Tibial nerve (tissue), 4 donors: ENCODE data around the gene SSR4. TPM values are rescaled to one million over a fixed set of nuclear protein-coding genes. Genes with fewer than 3 reads are reported as not detected.

ENCODE experiments used
- DNase-seq, 2 donors: peaks; one replicate each; pipeline ENCODE4 v3.0.0-alpha.2; 2019; ENCODE audit warnings: low spot score in 2 of 2
- H3K27ac ChIP-seq, 4 donors: fragments of 200-600 bp; sonication (generic) in 3 of 4; one replicate each; pipeline ENCODE4 v1.5.1; 2017 to 2019; ENCODE audit warnings: mild to moderate bottlenecking in 1 of 4
- H3K27me3 ChIP-seq, 2 donors: fragments of 200-600 bp; sonication (generic) in 1 of 2; one replicate each; pipeline versions ENCODE4 v1.5.1 to v1.6.0; 2017 to 2019
- H3K36me3 ChIP-seq, 3 donors: fragments of 200-600 bp; sonication (generic); one replicate each; pipeline ENCODE4 v1.5.1; 2018 to 2019
- H3K4me1 ChIP-seq, 4 donors: fragments of 200-600 bp; sonication (generic) in 3 of 4; one replicate each; pipeline ENCODE4 v1.5.1; 2017 to 2019
- H3K4me3 ChIP-seq, 4 donors: fragments of 200-600 bp; sonication (generic) in 3 of 4; one replicate each; pipeline ENCODE4 v1.5.1; 2017 to 2019; ENCODE audit warnings: mild to moderate bottlenecking in 1 of 4, moderate library complexity in 1 of 4
- H3K9me3 ChIP-seq, 4 donors: fragments of 200-600 bp; sonication (generic) in 3 of 4; one replicate each; pipeline ENCODE4 v1.5.1; 2017 to 2019
- EP300 ChIP-seq, 2 donors: sonication (generic); formaldehyde crosslinking; IDR thresholded peaks; one replicate each; pipeline ENCODE4 v1.6.1; 2017; ENCODE audit warnings: antibody characterized with exemption in 2 of 2, mild to moderate bottlenecking in 1 of 2
- POLR2A ChIP-seq, 2 donors: fragments of 450-650 bp; IDR thresholded peaks; one replicate each; pipeline ENCODE4 v1.6.1; 2017; ENCODE audit warnings: antibody characterized with exemption in 2 of 2, mild to moderate bottlenecking in 2 of 2, moderate library complexity in 2 of 2
- WGBS, 2 donors: methylation state at CpG; one replicate each; pipeline ENCODE4 v1.1.5; 2018; 5-methylcytosine and 5-hydroxymethylcytosine counted together
- total RNA-seq, 4 donors: library from RNA; depleted of rRNA; stranded (reverse); fragments of >200 nt; gene quantifications; one replicate each; pipeline ENCODE4 v1.1.0, GENCODE V29; 2016
- TF ChIP-seq, protein P1 (sequence below), 5 experiments: fragments of 200-600 bp in 3 of 5; fragments of 450-650 bp in 2 of 5; sonication (generic) in 3 of 5; IDR thresholded peaks; one replicate each; pipeline ENCODE4 v1.5.1; 2016 to 2019; ENCODE audit warnings: antibody characterized with exemption in 5 of 5, mild to moderate bottlenecking in 3 of 5, moderate library complexity in 2 of 5

The SSR4 gene
- total RNA-seq, 4 donors from 2014 or later: 93.6 to 156 (median 131) TPM

- 48 to 69% methylated on average over 8 to 17 of the region's 17 CpGs for WGBS, 2 donors
- H3K9me3 ChIP-seq: no peaks in the 10 kb centered on the region
- DNase-seq: no peak
These were observed 16.3 kb upstream of the SSR4 start for GRCh38 chrX:153778181-153778580.

DNA sequence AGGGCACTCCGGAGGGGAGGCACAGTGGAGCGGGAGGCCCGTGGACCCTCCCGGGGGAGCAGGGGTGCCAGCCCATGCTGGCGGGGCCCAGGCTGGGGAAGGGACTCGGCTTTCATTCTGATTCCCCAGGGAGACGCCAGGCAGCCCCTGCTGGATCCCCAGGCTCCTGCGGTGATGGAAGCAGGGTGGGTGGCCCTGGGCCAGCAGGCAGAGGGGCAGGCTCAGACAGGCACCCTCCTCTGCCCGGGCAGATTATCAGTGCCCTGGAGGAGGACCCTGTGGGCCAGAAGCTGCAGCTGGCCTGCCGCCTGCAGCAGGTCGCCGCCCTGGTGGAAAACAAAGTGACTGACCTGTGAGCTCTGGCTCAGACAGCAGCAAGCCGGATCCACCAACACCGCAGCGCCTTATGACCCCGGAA lies 15.8 kb upstream of the SSR4 start:
- no peak overlapping the region for H3K4me3 ChIP-seq
- DNase-seq: no peak

More at GRCh38 chrX:153778181-153778580, 16.3 kb upstream of the SSR4 start:
- peaks cover 0 to 4% of the 10 kb centered on the region in 2 donors for H3K27me3 ChIP-seq
- H3K27ac ChIP-seq: peak overlapping the region in 1 of 4 donors; percentile 37
- H3K4me3 ChIP-seq: no peak overlapping the region
- peaks cover 0 to 20% (median 0%) of the 10 kb centered on the region in 3 donors for H3K36me3 ChIP-seq
- TF ChIP-seq, protein P1, sequence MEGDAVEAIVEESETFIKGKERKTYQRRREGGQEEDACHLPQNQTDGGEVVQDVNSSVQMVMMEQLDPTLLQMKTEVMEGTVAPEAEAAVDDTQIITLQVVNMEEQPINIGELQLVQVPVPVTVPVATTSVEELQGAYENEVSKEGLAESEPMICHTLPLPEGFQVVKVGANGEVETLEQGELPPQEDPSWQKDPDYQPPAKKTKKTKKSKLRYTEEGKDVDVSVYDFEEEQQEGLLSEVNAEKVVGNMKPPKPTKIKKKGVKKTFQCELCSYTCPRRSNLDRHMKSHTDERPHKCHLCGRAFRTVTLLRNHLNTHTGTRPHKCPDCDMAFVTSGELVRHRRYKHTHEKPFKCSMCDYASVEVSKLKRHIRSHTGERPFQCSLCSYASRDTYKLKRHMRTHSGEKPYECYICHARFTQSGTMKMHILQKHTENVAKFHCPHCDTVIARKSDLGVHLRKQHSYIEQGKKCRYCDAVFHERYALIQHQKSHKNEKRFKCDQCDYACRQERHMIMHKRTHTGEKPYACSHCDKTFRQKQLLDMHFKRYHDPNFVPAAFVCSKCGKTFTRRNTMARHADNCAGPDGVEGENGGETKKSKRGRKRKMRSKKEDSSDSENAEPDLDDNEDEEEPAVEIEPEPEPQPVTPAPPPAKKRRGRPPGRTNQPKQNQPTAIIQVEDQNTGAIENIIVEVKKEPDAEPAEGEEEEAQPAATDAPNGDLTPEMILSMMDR (IDR thresholded peaks at IDR 0.05): no peak
- TF ChIP-seq POLR2A (IDR thresholded peaks at IDR 0.05): no peak
- no peak for TF ChIP-seq EP300 (IDR thresholded peaks at IDR 0.05)
- peaks cover 0 to 24% (median 11%) of the 10 kb centered on the region in 4 donors for H3K4me1 ChIP-seq

DNA sequence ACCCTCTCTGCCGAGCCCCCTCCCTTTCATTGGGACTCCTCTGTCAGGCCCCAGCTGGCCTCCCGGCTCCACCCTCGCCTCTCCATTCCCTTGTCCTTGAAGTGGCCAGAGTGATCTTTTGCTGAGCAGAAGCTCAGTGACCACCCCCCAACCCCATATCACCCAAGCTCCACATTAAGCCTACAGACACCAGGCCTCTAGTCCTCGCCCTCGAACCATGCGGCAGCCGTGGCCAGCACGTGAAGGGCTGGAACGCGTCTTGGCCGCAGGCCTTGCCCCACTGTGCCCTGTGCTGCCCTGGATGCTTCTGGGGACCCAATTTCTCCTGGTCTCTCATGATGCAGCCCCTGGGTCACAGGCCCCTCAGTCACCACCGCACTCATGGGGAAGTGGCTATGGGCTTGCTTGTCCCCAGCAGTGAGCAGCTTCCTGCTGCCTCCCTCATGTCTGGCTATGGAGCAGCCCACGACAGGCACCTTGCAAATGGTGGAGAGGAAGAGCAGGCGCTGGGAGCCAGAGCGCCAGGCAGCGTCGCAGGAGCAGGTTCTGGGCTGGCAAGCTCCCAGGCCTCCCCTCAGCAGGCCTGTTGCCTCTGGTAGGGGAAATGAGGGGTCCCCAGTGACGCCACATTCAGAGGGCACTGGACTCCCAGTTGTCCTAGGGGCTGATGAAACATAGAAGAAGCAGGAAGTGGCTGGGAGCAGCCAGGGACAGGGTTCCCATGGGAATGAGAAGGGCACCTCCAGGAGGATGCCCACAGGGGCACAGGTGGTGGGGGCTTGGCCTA lies 14.4 kb upstream of the SSR4 start:
- Histone ChIP-seq H3K27ac (peak overlapping the region in 3 of 4 donors; percentile 26 to 71 (median 71)), H3K4me3 (no peak overlapping the region), H3K4me1 (peaks cover 0 to 24% (median 11%) of the 10 kb centered on the region in 4 donors), H3K9me3 (no peaks in the 10 kb centered on the region), H3K27me3 (peaks cover 0 to 4% of the 10 kb centered on the region in 2 donors), H3K36me3 (peaks cover 0 to 24% (median 0%) of the 10 kb centered on the region in 3 donors)
- 73% methylated on average over 3 to 18 of the region's 18 CpGs for WGBS, 2 donors
- no peak for DNase-seq
- TF ChIP-seq POLR2A (IDR thresholded peaks at IDR 0.05) (no peak), EP300 (IDR thresholded peaks at IDR 0.05) (no peak)
- TF ChIP-seq, protein P1 (IDR thresholded peaks at IDR 0.05): no peak

More for the DNA sequence above, 15.8 kb upstream of the SSR4 start:
- Histone ChIP-seq H3K27me3 (peaks cover 0 to 4% of the 10 kb centered on the region in 2 donors), H3K36me3 (peaks cover 0 to 25% (median 0%) of the 10 kb centered on the region in 3 donors), H3K9me3 (no peaks in the 10 kb centered on the region), H3K27ac (peak overlapping the region in 1 of 4 donors; percentile 37), H3K4me1 (peaks cover 0 to 24% (median 11%) of the 10 kb centered on the region in 4 donors)
- WGBS, 2 donors: 60 to 79% methylated on average over 1 to 14 of the region's 16 CpGs
- TF ChIP-seq, protein P1 (IDR thresholded peaks at IDR 0.05): no peak
- no peak for TF ChIP-seq EP300 (IDR thresholded peaks at IDR 0.05)
- TF ChIP-seq POLR2A (IDR thresholded peaks at IDR 0.05): no peak

- 53% methylated on average over 46 of the region's 52 CpGs; no CpG with 5 or more reads in 1 of the 2 donors for WGBS, 2 donors
- peaks cover 0 to 25% (median 0%) of the 10 kb centered on the region in 3 donors for H3K36me3 ChIP-seq
- peak within 1 kb of the TSS; percentile 9 to 71 (median 48) for H3K27ac ChIP-seq
- peaks cover 0 to 4% of the 10 kb centered on the region in 2 donors for H3K27me3 ChIP-seq
- H3K4me1 ChIP-seq: peaks cover 0 to 24% (median 11%) of the 10 kb centered on the region in 4 donors
- H3K9me3 ChIP-seq: no peaks in the 10 kb centered on the region
- TF ChIP-seq POLR2A (IDR thresholded peaks at IDR 0.05) (no peak), EP300 (IDR thresholded peaks at IDR 0.05) (no peak)
- TF ChIP-seq, protein P1 (IDR thresholded peaks at IDR 0.05): no peak
- no peak within 1 kb of the TSS for H3K4me3 ChIP-seq
- no peak for DNase-seq
These were observed 13.6 kb upstream of the SSR4 start, which contains the start of gene SRPK3 for GRCh38 chrX:153780678-153781427. TSS of gene SRPK3 (plus strand) at chrX:153781041. CDS start at chrX:153781087, 46 bp downstream.
